OCI-LY1 (cell line): ENCODE data around the gene GGCT.

ENCODE experiments used
- H2AFZ ChIP-seq: fragments of 200-600 bp; sonication (generic), shearing (Covaris generic); 2 replicates; pipeline ENCODE4 v1.6.0; 2014; ENCODE audit warnings: antibody characterized with exemption, mild to moderate bottlenecking, low read length
- H3F3A ChIP-seq: fragments of 200-600 bp; sonication (generic), shearing (Covaris generic); 2 replicates; pipeline ENCODE4 v1.6.0; 2014; ENCODE audit warnings: mild to moderate bottlenecking, antibody characterized with exemption, low read length, moderate library complexity; ENCODE audit not compliant: insufficient read depth
- H3K27ac ChIP-seq: fragments of 200-600 bp; sonication (generic); 2 replicates; pipeline ENCODE4 v1.5.1; 2014; ENCODE audit warnings: low read length, mixed run types, mild to moderate bottlenecking, low read depth; ENCODE audit not compliant: poor library complexity, severe bottlenecking
- H3K27me3 ChIP-seq: fragments of 200-600 bp; sonication (generic); 2 replicates; pipeline ENCODE4 v1.6.0; 2014; ENCODE audit warnings: antibody characterized with exemption, mild to moderate bottlenecking, low read length, moderate library complexity; ENCODE audit not compliant: insufficient read depth
- H3K36me3 ChIP-seq: fragments of 200-600 bp; sonication (generic); 2 replicates; pipeline ENCODE4 v1.6.1; 2014; ENCODE audit warnings: mild to moderate bottlenecking, antibody characterized with exemption, low read length, moderate library complexity, mixed read lengths; ENCODE audit not compliant: insufficient read depth
- H3K4me1 ChIP-seq: fragments of 200-600 bp; sonication (generic); 2 replicates; pipeline ENCODE4 v1.5.1; 2014; ENCODE audit warnings: mild to moderate bottlenecking, low read length, moderate library complexity; ENCODE audit not compliant: insufficient read depth, severe bottlenecking
- H3K4me2 ChIP-seq: fragments of 200-600 bp; sonication (generic), shearing (Covaris generic); 2 replicates; pipeline ENCODE4 v1.6.1; 2014; ENCODE audit warnings: low read length
- H3K4me3 ChIP-seq: fragments of 200-600 bp; sonication (generic); 2 replicates; pipeline ENCODE4 v1.5.1; 2014; ENCODE audit warnings: low read length, low read depth, mild to moderate bottlenecking, mixed read lengths; ENCODE audit not compliant: poor library complexity, severe bottlenecking
- H3K79me2 ChIP-seq: fragments of 200-600 bp; shearing (Covaris generic); 2 replicates; pipeline ENCODE4 v1.6.1; 2016; ENCODE audit warnings: mixed run types, low read length, mixed read lengths; ENCODE audit not compliant: insufficient read depth
- H3K9ac ChIP-seq: fragments of 200-600 bp; sonication (generic), shearing (Covaris generic); 2 replicates; pipeline ENCODE4 v1.6.1; 2014; ENCODE audit warnings: mild to moderate bottlenecking, low read length, mixed read lengths
- H3K9me2 ChIP-seq: fragments of 200-600 bp; sonication (generic), shearing (Covaris generic); 2 replicates; pipeline ENCODE4 v1.6.1; 2014; ENCODE audit warnings: low read depth, mild to moderate bottlenecking, low read length, mixed read lengths
- H3K9me3 ChIP-seq: fragments of 200-600 bp; shearing (Covaris generic); 2 replicates; pipeline ENCODE4 v1.6.1; 2014; ENCODE audit warnings: low read length, mixed read lengths
- H4K20me1 ChIP-seq: fragments of 200-600 bp; sonication (generic), shearing (Covaris generic); 2 replicates; pipeline ENCODE4 v1.6.0; 2016; ENCODE audit warnings: mild to moderate bottlenecking, low read length; ENCODE audit not compliant: insufficient read depth
- EZH2 ChIP-seq: fragments of 200-600 bp; sonication (generic), shearing (Covaris generic); IDR thresholded peaks from 2 replicates; pipeline ENCODE4 v1.8.0; 2017; ENCODE audit warnings: borderline replicate concordance, mixed run types, mild to moderate bottlenecking, antibody characterized with exemption, low read length, moderate library complexity, mixed read lengths
- TF ChIP-seq, protein P1 (sequence below): fragments of 200-600 bp; sonication (generic), shearing (Covaris generic); IDR thresholded peaks from 2 replicates; pipeline ENCODE4 v1.5.1; 2017; ENCODE audit warnings: mild to moderate bottlenecking, antibody characterized with exemption, low read length, moderate library complexity, mixed read lengths

GGCT gene

GRCh38 chr7:30502470-30503251 lies 2.0 kb downstream of the GGCT start:
- Histone ChIP-seq H3K9ac (no peak overlapping the region; the same call in 1 of the 2 replicates), H2AFZ (no peak overlapping the region), H3K79me2 (peaks cover 10% of the 10 kb centered on the region; the same call in 1 of the 2 replicates), H3K36me3 (peaks cover 33% of the 10 kb centered on the region), H3K27me3 (no peaks in the 10 kb centered on the region), H4K20me1 (no peaks in the 10 kb centered on the region), H3K4me1 (peaks cover 32% of the 10 kb centered on the region), H3K9me3 (no peaks in the 10 kb centered on the region), H3K9me2 (no peaks in the 10 kb centered on the region), H3F3A (no peaks in the 10 kb centered on the region), H3K27ac (no peak overlapping the region), H3K4me2 (peak overlapping the region; percentile 83), H3K4me3 (peak overlapping the region; percentile 70)
- TF ChIP-seq EZH2, result no peak

DNA sequence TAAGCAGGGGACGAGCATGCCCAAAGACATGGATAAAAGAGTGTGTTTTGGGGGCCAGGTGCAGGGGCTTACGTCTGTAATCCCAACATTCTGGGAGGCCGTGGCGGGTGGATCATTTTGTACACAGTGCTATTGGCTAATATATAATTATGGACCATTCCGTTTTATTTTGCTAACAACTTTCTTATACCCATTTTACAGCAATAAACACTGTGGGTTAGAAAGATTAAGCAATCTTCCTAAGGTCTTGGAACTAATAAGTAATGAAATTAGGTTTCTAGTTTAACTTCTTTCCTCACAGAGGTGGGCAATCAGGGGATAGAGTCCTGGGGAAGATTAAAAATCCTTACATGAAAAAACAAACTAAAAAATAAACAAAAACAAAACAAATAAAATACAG lies 3.4 kb downstream of the GGCT start:
- H3K4me2 ChIP-seq, result no peak overlapping the region
- no peaks in the 10 kb centered on the region for H3K27me3 ChIP-seq
- H3K9me3 ChIP-seq, result no peaks in the 10 kb centered on the region
- H3K9me2 ChIP-seq, result no peaks in the 10 kb centered on the region
- H3K79me2 ChIP-seq, result peaks cover 10% of the 10 kb centered on the region; the same call in 1 of the 2 replicates
- peaks cover 32% of the 10 kb centered on the region for H3K4me1 ChIP-seq
- no peaks in the 10 kb centered on the region for H3F3A ChIP-seq
- no peak overlapping the region for H3K27ac ChIP-seq
- no peak for TF ChIP-seq EZH2
- TF ChIP-seq, protein P1, sequence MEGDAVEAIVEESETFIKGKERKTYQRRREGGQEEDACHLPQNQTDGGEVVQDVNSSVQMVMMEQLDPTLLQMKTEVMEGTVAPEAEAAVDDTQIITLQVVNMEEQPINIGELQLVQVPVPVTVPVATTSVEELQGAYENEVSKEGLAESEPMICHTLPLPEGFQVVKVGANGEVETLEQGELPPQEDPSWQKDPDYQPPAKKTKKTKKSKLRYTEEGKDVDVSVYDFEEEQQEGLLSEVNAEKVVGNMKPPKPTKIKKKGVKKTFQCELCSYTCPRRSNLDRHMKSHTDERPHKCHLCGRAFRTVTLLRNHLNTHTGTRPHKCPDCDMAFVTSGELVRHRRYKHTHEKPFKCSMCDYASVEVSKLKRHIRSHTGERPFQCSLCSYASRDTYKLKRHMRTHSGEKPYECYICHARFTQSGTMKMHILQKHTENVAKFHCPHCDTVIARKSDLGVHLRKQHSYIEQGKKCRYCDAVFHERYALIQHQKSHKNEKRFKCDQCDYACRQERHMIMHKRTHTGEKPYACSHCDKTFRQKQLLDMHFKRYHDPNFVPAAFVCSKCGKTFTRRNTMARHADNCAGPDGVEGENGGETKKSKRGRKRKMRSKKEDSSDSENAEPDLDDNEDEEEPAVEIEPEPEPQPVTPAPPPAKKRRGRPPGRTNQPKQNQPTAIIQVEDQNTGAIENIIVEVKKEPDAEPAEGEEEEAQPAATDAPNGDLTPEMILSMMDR, result no peak
- H3K9ac ChIP-seq, result no peak overlapping the region
- H4K20me1 ChIP-seq, result no peaks in the 10 kb centered on the region
- no peak overlapping the region for H3K4me3 ChIP-seq
- no peak overlapping the region for H2AFZ ChIP-seq
- H3K36me3 ChIP-seq, result peaks cover 46% of the 10 kb centered on the region

- H3K79me2 ChIP-seq, result no peaks in the 10 kb centered on the region
- TF ChIP-seq, protein P1, result no peak
- no peak for TF ChIP-seq EZH2
- H3K9me2 ChIP-seq, result no peaks in the 10 kb centered on the region
- H3K4me1 ChIP-seq, result no peaks in the 10 kb centered on the region
- H3K27me3 ChIP-seq, result no peaks in the 10 kb centered on the region
- H3F3A ChIP-seq, result no peaks in the 10 kb centered on the region
- H3K27ac ChIP-seq, result no peak overlapping the region
- peaks cover 26% of the 10 kb centered on the region for H3K9me3 ChIP-seq
- H4K20me1 ChIP-seq, result no peaks in the 10 kb centered on the region
- H3K4me2 ChIP-seq, result no peak overlapping the region
- H3K4me3 ChIP-seq, result no peak overlapping the region
- H3K9ac ChIP-seq, result no peak overlapping the region
- H3K36me3 ChIP-seq, result peaks cover 29% of the 10 kb centered on the region
- no peak overlapping the region for H2AFZ ChIP-seq
Measured at GRCh38 chr7:30493228-30493627, 11.4 kb downstream of the GGCT start.

DNA sequence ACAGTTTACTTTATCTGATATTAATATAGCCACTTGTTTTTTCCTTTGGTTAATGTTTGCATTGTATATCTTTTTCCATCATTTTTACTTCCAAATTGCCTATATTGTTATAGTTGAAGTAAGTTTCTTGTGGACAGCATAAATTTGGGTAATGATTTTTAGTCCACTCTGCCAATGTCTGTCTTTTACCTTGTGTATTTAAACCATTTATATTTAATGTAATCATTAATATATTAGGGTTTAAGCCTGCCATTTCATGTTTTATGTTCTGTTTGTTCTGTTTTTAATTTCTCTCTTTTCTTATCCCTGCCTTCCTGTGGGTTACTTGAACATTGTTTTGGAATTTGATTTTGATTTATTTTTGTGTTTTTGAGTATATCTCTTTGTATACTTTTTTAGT lies 13.2 kb downstream of the GGCT start:
- TF ChIP-seq, protein P1, result no peak
- TF ChIP-seq EZH2, result no peak
- H3K27ac ChIP-seq, result no peak overlapping the region

More for the DNA sequence above, 13.2 kb downstream of the GGCT start:
- H3K9ac ChIP-seq, result no peak overlapping the region
- H3K27me3 ChIP-seq, result no peaks in the 10 kb centered on the region
- peaks cover 26% of the 10 kb centered on the region for H3K9me3 ChIP-seq
- H4K20me1 ChIP-seq, result no peaks in the 10 kb centered on the region
- no peak overlapping the region for H3K4me2 ChIP-seq
- no peaks in the 10 kb centered on the region for H3K9me2 ChIP-seq
- H2AFZ ChIP-seq, result no peak overlapping the region
- no peaks in the 10 kb centered on the region for H3K79me2 ChIP-seq
- H3K4me1 ChIP-seq, result no peaks in the 10 kb centered on the region
- H3F3A ChIP-seq, result no peaks in the 10 kb centered on the region
- H3K36me3 ChIP-seq, result peaks cover 16% of the 10 kb centered on the region
- no peak overlapping the region for H3K4me3 ChIP-seq
